Neutrophil (primary cell): ENCODE results near the gene ARMC7.
"Not testable (repeated sequence)": the region's sequence is repeated elsewhere in the genome, so short reads cannot be mapped to it uniquely, and the experiment has no call there.

ENCODE experiments used
- H3K27ac ChIP-seq: fragments of 200-600 bp; sonication (generic); 2 replicates; pipeline ENCODE4 v1.5.1; 2016; ENCODE audit warnings: mild to moderate bottlenecking, moderate library complexity
- H3K27me3 ChIP-seq: fragments of 200-600 bp; sonication (generic); 2 replicates; pipeline ENCODE4 v1.6.0; 2016; ENCODE audit warnings: mild to moderate bottlenecking
- H3K36me3 ChIP-seq: fragments of 200-600 bp; sonication (generic); 2 replicates; pipeline ENCODE4 v1.5.1; 2017
- H3K4me1 ChIP-seq, 2 experiments: fragments of 200-600 bp in 1 of 2; sonication (generic) in 1 of 2; 1 replicate in 1 of 2; 2 replicates in 1 of 2; pipeline versions ENCODE4 v1.5.1 to v1.6.1; 2013 to 2016; ENCODE audit warnings: low read depth in 1 of 2, low read length in 1 of 2, mild to moderate bottlenecking in 1 of 2, moderate library complexity in 1 of 2; ENCODE audit not compliant: control insufficient read depth in 1 of 2, insufficient read depth in 1 of 2
- H3K4me3 ChIP-seq, 2 experiments: fragments of 200-600 bp in 1 of 2; sonication (generic) in 1 of 2; 1 replicate in 1 of 2; 2 replicates in 1 of 2; pipeline ENCODE4 v1.5.1; 2013 to 2016; ENCODE audit warnings: low read depth in 1 of 2, low read length in 1 of 2, mild to moderate bottlenecking in 1 of 2, moderate library complexity in 1 of 2
- H3K9me3 ChIP-seq: fragments of 200-600 bp; sonication (generic); 2 replicates; pipeline ENCODE4 v1.5.1; 2016
- TF ChIP-seq, protein P1 (sequence below): fragments of 200-600 bp; sonication (generic); IDR thresholded peaks from 2 replicates; pipeline ENCODE4 v1.5.1; 2016; ENCODE audit warnings: antibody characterized with exemption

Gene ARMC7

DNA sequence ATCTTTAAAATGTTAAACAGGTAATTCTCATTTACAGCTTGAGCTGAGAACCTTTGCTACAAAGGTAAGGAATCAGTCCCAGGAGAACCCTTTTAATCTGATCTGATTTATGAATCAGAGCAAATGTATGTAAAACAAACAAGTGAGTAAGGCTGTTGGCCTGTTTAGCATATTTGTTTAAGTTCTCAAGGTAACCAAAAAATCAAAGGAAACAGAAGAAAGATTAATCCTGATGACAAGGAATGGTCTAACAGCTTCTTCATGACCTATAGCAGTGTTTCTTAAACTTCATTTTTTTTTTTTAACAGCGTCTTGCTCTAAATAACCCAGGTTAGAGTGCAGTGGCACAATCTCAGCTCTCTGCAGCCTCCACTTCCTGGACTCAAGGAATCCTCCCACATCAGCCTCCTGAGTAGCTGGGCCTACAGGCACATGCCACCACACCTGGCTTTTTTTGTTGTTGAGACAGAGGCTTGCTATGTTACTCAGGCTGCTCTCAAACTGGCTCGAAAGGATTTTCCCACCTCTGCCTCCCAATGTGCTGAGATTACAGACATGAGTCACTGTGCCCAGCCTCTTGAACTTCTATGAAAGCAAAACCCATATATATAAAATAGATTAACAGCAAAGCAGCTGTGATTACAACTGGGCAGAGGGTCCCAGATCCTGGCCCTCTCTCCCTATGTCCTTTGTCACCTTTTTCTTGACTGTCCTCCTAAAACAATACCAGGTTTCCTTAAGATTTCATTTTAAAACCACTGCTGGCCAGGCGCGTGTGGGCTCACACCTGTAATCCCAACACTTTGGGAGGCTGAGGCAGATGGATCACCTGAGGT is 49.6 kb downstream of the ARMC7 start:
- Histone ChIP-seq H3K27me3 (no peaks in the 10 kb centered on the region), H3K4me3 (no peak overlapping the region), H3K27ac (no peak overlapping the region), H3K4me1 (peaks cover 10 to 11% of the 10 kb centered on the region in 2 experiments), H3K9me3 (no peaks in the 10 kb centered on the region), H3K36me3 (no peaks in the 10 kb centered on the region)
- TF ChIP-seq, protein P1, sequence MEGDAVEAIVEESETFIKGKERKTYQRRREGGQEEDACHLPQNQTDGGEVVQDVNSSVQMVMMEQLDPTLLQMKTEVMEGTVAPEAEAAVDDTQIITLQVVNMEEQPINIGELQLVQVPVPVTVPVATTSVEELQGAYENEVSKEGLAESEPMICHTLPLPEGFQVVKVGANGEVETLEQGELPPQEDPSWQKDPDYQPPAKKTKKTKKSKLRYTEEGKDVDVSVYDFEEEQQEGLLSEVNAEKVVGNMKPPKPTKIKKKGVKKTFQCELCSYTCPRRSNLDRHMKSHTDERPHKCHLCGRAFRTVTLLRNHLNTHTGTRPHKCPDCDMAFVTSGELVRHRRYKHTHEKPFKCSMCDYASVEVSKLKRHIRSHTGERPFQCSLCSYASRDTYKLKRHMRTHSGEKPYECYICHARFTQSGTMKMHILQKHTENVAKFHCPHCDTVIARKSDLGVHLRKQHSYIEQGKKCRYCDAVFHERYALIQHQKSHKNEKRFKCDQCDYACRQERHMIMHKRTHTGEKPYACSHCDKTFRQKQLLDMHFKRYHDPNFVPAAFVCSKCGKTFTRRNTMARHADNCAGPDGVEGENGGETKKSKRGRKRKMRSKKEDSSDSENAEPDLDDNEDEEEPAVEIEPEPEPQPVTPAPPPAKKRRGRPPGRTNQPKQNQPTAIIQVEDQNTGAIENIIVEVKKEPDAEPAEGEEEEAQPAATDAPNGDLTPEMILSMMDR = no peak

DNA sequence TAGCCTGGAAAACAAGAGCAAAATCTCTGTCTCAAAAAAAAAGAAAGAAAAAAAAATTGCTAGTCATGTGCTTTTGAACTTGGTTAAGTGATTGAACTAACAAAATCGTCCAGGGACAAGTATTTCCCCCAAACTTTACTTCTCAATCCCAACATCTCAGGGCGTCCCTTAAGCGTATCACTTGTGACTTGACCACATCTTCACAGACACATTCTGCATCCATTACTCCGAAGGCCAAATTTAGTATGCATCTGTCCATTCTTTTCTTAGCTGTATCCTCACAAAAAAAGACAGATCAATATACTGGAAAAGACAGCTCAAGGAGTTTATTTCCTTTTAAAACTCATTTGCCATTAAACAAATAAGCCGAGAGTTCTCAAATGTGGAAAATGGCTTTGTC is 50.4 kb downstream of the ARMC7 start:
- H3K27ac ChIP-seq = no peak overlapping the region
- no peaks in the 10 kb centered on the region for H3K27me3 ChIP-seq
- H3K9me3 ChIP-seq = no peaks in the 10 kb centered on the region
- TF ChIP-seq, protein P1 = no peak
- H3K36me3 ChIP-seq = peaks cover 2% of the 10 kb centered on the region
- H3K4me3 ChIP-seq = no peak overlapping the region
- H3K4me1 ChIP-seq = peaks cover 3 to 4% of the 10 kb centered on the region in 2 experiments

DNA sequence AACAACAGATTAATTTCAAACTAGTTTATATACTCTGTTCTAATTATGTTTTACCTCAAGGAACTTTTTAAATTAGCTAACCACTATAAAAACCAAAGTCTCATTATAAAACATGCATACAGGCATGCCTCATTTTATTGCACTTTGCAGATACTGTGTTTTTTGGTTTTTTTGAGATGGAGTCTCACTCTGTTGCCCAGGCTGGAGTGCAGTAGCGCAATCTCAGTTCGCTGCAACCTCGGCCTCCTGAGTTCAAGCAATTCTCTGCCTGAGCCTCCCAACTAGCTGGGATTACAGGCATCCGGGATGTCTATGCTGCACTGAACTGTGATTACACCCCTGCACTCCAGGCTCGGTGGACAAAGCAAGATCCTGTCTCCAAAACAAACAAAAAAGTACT is 53.3 kb downstream of the ARMC7 start:
- H3K4me3 ChIP-seq = no peak overlapping the region
- H3K27ac ChIP-seq = no peak overlapping the region
- no peaks in the 10 kb centered on the region for H3K4me1 ChIP-seq
- H3K36me3 ChIP-seq = peaks cover 17% of the 10 kb centered on the region
- H3K27me3 ChIP-seq = no peaks in the 10 kb centered on the region
- H3K9me3 ChIP-seq = no peaks in the 10 kb centered on the region
- TF ChIP-seq, protein P1 = no peak

GRCh38 chr17:75164606-75165005 is 54.8 kb downstream of the ARMC7 start:
- H3K4me1 ChIP-seq, H3K9me3 ChIP-seq, H3K4me3 ChIP-seq, H3K27me3 ChIP-seq, H3K27ac ChIP-seq: not testable (repeated sequence)
- peaks cover 17% of the 10 kb centered on the region for H3K36me3 ChIP-seq

DNA sequence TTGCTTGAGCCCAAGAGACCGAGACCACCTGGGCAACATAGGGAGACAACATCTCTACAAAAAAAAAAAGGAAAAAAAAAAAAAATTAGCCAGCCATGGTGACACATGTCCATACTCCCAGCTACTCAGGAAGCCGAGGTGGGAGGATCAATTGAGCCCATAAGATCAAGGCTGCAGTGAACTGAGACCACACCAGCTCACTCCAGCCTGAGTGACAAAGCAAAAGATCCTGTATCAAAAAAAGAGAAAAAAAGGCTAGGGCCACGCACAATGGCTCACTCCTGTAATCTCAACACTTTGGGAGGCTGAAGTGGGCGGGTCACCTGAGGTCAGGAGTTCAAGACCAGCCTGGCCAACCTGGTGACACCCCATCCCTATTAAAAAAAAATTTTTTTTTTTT is 59.2 kb downstream of the ARMC7 start:
- no peaks in the 10 kb centered on the region for H3K4me1 ChIP-seq
- H3K27me3 ChIP-seq = no peaks in the 10 kb centered on the region
- no peaks in the 10 kb centered on the region for H3K9me3 ChIP-seq
- TF ChIP-seq, protein P1 = no peak
- H3K27ac ChIP-seq = no peak overlapping the region
- H3K36me3 ChIP-seq = peaks cover 34% of the 10 kb centered on the region
- H3K4me3 ChIP-seq = no peak overlapping the region

GRCh38 chr17:75173526-75173925 is 63.8 kb downstream of the ARMC7 start:
- TF ChIP-seq, protein P1 = no peak
- H3K27me3 ChIP-seq = no peaks in the 10 kb centered on the region
- H3K27ac ChIP-seq = no peak overlapping the region
- H3K4me3 ChIP-seq = no peak overlapping the region
- H3K9me3 ChIP-seq = no peaks in the 10 kb centered on the region
- peaks cover 41% of the 10 kb centered on the region for H3K36me3 ChIP-seq
- H3K4me1 ChIP-seq = no peaks in the 10 kb centered on the region
